ENCODE data around the gene DUSP3. TPM values are rescaled to one million over a fixed set of nuclear protein-coding genes. Genes with fewer than 3 reads are reported as not detected.

DUSP3 gene
- total RNA-seq, 1 experiment from 2014 or later = 16.9 TPM

- peaks cover 20 to 25% of the 10 kb centered on the region in 2 experiments for H3K9me3 Mint-ChIP-seq
- H2AFZ ChIP-seq (ENCODE audit: low read length) = no peak overlapping the region
Measured at GRCh38 chr17:43733956-43734355, 44.8 kb downstream of the DUSP3 start.

More at GRCh38 chr17:43733956-43734355, 44.8 kb downstream of the DUSP3 start:
- no peak overlapping the region for H3K4me3 Mint-ChIP-seq
- DNase-seq = no peak
- no peak overlapping the region for H3K4ac ChIP-seq (ENCODE audit: low read depth, low read length)
- H2BK20ac ChIP-seq (ENCODE audit: low read depth, low read length, poor library complexity, severe bottlenecking) = no peak overlapping the region
- TF ChIP-seq CTCF (conservative IDR thresholded peaks at IDR 0.05) = no peak
- H2AK5ac ChIP-seq (ENCODE audit: insufficient read length, low read length) = no peak overlapping the region
- H4K20me1 ChIP-seq (ENCODE audit: control insufficient read depth, insufficient read depth, insufficient read length) = no peaks in the 10 kb centered on the region
- H3K27ac ChIP-seq (ENCODE audit: insufficient read length, low read depth, low read length) = no peak overlapping the region
- H3K79me2 ChIP-seq (ENCODE audit: insufficient read depth, low read length) = no peaks in the 10 kb centered on the region
- no peak overlapping the region for H3K27ac Mint-ChIP-seq
- no peak overlapping the region for H3K18ac ChIP-seq (ENCODE audit: insufficient read length, low read depth, low read length)
- no peak overlapping the region for H2BK12ac ChIP-seq (ENCODE audit: insufficient read length, low read depth, low read length)
- no CpG with 5 or more reads among the region's 1 CpG for whole genome bisulfite sequencing (ENCODE audit: extremely low coverage, insufficient read length, low lambda C conversion rate)
- H4K91ac ChIP-seq (ENCODE audit: insufficient read length, low read depth, low read length) = no peak overlapping the region
- H3K23me2 ChIP-seq (ENCODE audit: insufficient read length, low read depth, low read length, poor library complexity, severe bottlenecking) = no peaks in the 10 kb centered on the region
- no peak overlapping the region for H3T11ph ChIP-seq (ENCODE audit: low read length)
- no peak overlapping the region for H2BK15ac ChIP-seq (ENCODE audit: low read depth, low read length)
- H2BK5ac ChIP-seq (ENCODE audit: insufficient read length, low read length) = no peak overlapping the region
- H3K4me1 Mint-ChIP-seq = peaks cover 26 to 32% of the 10 kb centered on the region in 2 experiments
- no peak overlapping the region for H2BK120ac ChIP-seq (ENCODE audit: low read depth, low read length, poor library complexity, severe bottlenecking)
- H4K8ac ChIP-seq (replicated peaks; ENCODE audit: insufficient read length, low read depth, low read length) = no peak overlapping the region
- no peak overlapping the region for H3K56ac ChIP-seq (ENCODE audit: insufficient read length, low read depth, low read length)
- no peaks in the 10 kb centered on the region for H3K4me1 ChIP-seq (ENCODE audit: insufficient read depth, low read length)
- H3K27me3 ChIP-seq (ENCODE audit: insufficient read depth, low read length) = no peaks in the 10 kb centered on the region
- H4K5ac ChIP-seq (ENCODE audit: insufficient read length, low read depth, low read length) = no peak overlapping the region
- H3K36me3 Mint-ChIP-seq (ENCODE audit: insufficient read depth in 1 of 3, low read depth in 3 of 3) = peaks cover 4 to 29% (median 19%) of the 10 kb centered on the region in 3 experiments; a peak in 5 of 7 replicates
- peaks cover 12% of the 10 kb centered on the region for H3K9me3 ChIP-seq (ENCODE audit: control insufficient read depth, low read depth, low read length)
- H3K4me2 ChIP-seq (ENCODE audit: insufficient read depth, insufficient read length, low read length) = no peak overlapping the region
- no peak overlapping the region for H3K23ac ChIP-seq (ENCODE audit: insufficient read length, low read depth, low read length)
- H3K27me3 Mint-ChIP-seq (ENCODE audit: low read depth) = no peaks in the 10 kb centered on the region
- H3K14ac ChIP-seq (ENCODE audit: insufficient read depth, low read length) = no peak overlapping the region
- no peak overlapping the region for H3K9ac ChIP-seq (ENCODE audit: extremely low read depth, insufficient read length, low read length)
- H3K79me1 ChIP-seq (ENCODE audit: insufficient read depth, low read depth, low read length, poor library complexity, severe bottlenecking) = no peaks in the 10 kb centered on the region
